ENCODE results near the gene LMNB1.

GRCh38 chr5:126864042-126864688, 87.2 kb downstream of the LMNB1 start:
- TF ChIP-seq REST (IDR thresholded peaks at IDR 0.05; ENCODE audit: low read depth): no peak
- TF ChIP-seq EGR1 (IDR thresholded peaks at IDR 0.05): no peak
- TF ChIP-seq CREB1 (IDR thresholded peaks at IDR 0.05; ENCODE audit: low read depth): no peak
